Calu3 (cell line): ENCODE data around the gene ADCY6. TPM values are rescaled to one million over a fixed set of nuclear protein-coding genes. Genes with fewer than 3 reads are reported as not detected.

Experiments
- BruUV-seq: library from RNA; stranded (reverse); fragments of 400-500 nt; replicated peaks from 2 replicates; lab custom pipeline; 2021; lab: Mats Ljungman, UMichigan
- CTCF ChIA-PET: fragments of 300-600 bp; sonication (Branson Sonifier 250); formaldehyde crosslinking; loops from one replicate; lab custom pipeline; 2022; ENCODE audit warnings: antibody characterized with exemption; lab: Charles Lee
- DNase-seq: peaks from one replicate; pipeline ENCODE4 v3.0.0; 2022
- H3K27ac Mint-ChIP-seq: one replicate; pipeline ENCODE4 v1.8.0; 2022; ENCODE audit warnings: mixed read lengths; ENCODE audit not compliant: unreplicated experiment
- H3K27me3 Mint-ChIP-seq: one replicate; pipeline ENCODE4 v1.8.0; 2022; ENCODE audit warnings: mixed read lengths; ENCODE audit not compliant: unreplicated experiment
- H3K36me3 Mint-ChIP-seq: one replicate; pipeline ENCODE4 v1.8.0; 2022; ENCODE audit warnings: mild to moderate bottlenecking, moderate library complexity, mixed read lengths; ENCODE audit not compliant: insufficient read depth, unreplicated experiment
- H3K4me1 Mint-ChIP-seq: one replicate; pipeline ENCODE4 v1.8.0; 2022; ENCODE audit warnings: mild to moderate bottlenecking, low read depth, mixed read lengths; ENCODE audit not compliant: unreplicated experiment
- H3K4me3 Mint-ChIP-seq: one replicate; pipeline ENCODE4 v1.8.0; 2022; ENCODE audit warnings: mild to moderate bottlenecking, low read depth, moderate library complexity, mixed read lengths; ENCODE audit not compliant: unreplicated experiment
- H3K9me3 Mint-ChIP-seq: one replicate; pipeline ENCODE4 v1.8.0; 2022; ENCODE audit warnings: low read depth, mixed read lengths; ENCODE audit not compliant: unreplicated experiment
- CTCF ChIP-seq: fragments of 200-600 bp; IDR thresholded peaks from one replicate; pipeline ENCODE4 v1.8.0; 2022; ENCODE audit warnings: antibody characterized with exemption; ENCODE audit not compliant: unreplicated experiment
- intact Hi-C: fragments of 100-400 bp; cut with micrococcal nuclease; formaldehyde crosslinking; loops from one replicate; pipeline ENCODE4 v1.10.0; 2022; ENCODE audit not compliant: unreplicated experiment
- total RNA-seq: library from RNA; stranded (reverse); gene quantifications from 2 replicates; pipeline ENCODE4 v1.2.3, GENCODE V29; 2022

Gene ADCY6
- total RNA-seq, 1 experiment from 2014 or later = 42.9 TPM

DNA sequence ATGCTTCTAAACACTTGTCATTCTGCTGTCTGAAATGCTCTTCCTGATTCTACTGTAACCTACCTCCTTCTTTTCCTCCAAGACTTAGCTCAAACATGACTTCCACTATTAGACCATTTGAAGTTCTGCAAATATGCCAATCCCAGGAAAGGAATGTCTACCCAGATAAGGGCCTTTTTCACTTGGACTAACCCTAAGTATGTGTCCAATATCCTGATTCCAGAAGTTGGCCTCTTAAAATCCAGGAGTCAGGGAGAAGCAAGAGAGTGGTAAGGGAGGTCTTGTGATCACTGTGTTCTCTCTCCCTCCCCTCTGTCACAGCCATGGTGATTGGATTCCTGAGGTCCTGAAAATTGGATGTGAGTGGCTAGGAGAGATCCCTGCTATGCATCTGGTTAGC lies 30.2 kb downstream of the ADCY6 start:
- DNase-seq = no peak
- no peak overlapping the region for H3K4me3 Mint-ChIP-seq
- no peak for TF ChIP-seq CTCF
- H3K27ac Mint-ChIP-seq = no peak overlapping the region
- CTCF ChIA-PET = interaction anchor here (1.0 kb wide), 1 partner anchor 31 kb away, joined by 5 read pairs; the partner anchor contains the start of gene ADCY6
- no peaks in the 10 kb centered on the region for H3K9me3 Mint-ChIP-seq
- H3K27me3 Mint-ChIP-seq = no peaks in the 10 kb centered on the region
- H3K36me3 Mint-ChIP-seq = no peaks in the 10 kb centered on the region
- intact Hi-C loops = no loop called here
- no TSS peak for BruUV-seq
- H3K4me1 Mint-ChIP-seq = peaks cover 11% of the 10 kb centered on the region

- intact Hi-C loops = no loop called here
- CTCF ChIA-PET = interaction anchor here (1.0 kb wide), 1 partner anchor 31 kb away, joined by 5 read pairs; the partner anchor contains the start of gene ADCY6
These were observed 30.7 kb downstream of the ADCY6 start for GRCh38 chr12:48758186-48758585.

GRCh38 chr12:48750769-48751356 lies 38.0 kb downstream of the ADCY6 start:
- Mint-ChIP-seq H3K4me3 (no peak overlapping the region), H3K27me3 (peaks cover 16% of the 10 kb centered on the region)
- intact Hi-C loops = no loop called here

More at GRCh38 chr12:48758186-48758585, 30.7 kb downstream of the ADCY6 start:
- H3K27ac Mint-ChIP-seq = no peak overlapping the region
- H3K4me3 Mint-ChIP-seq = no peak overlapping the region
- no peaks in the 10 kb centered on the region for H3K36me3 Mint-ChIP-seq
- H3K9me3 Mint-ChIP-seq = no peaks in the 10 kb centered on the region
- no peak for DNase-seq
- no TSS peak for BruUV-seq
- H3K27me3 Mint-ChIP-seq = no peaks in the 10 kb centered on the region
- H3K4me1 Mint-ChIP-seq = peaks cover 11% of the 10 kb centered on the region
- no peak for TF ChIP-seq CTCF

DNA sequence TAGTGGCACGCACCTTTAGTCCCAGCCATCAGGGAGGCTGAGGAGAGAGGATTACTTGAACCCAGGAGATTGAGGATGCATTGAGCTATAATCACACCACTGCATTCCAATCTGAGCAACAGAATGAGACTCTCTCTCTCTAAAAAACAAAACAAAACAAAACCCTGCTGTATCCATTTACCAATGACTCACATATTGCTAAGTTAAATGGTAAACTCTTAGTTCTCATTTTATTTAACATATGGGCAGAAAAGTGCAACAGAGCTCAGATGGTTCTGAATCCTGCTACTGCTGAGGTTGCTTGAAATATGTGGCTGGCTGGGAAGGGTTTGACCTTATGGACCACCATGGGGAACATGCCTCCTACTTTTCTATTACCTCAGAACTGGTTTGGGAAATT lies 38.7 kb downstream of the ADCY6 start:
- no peak for TF ChIP-seq CTCF
- Mint-ChIP-seq H3K4me3 (no peak overlapping the region), H3K27ac (no peak overlapping the region), H3K9me3 (no peaks in the 10 kb centered on the region), H3K4me1 (peaks cover 8% of the 10 kb centered on the region), H3K36me3 (no peaks in the 10 kb centered on the region), H3K27me3 (peaks cover 16% of the 10 kb centered on the region)
- no peak for DNase-seq
- CTCF ChIA-PET = no interaction called here
- no TSS peak for BruUV-seq
- intact Hi-C loops = no loop called here

More at GRCh38 chr12:48750769-48751356, 38.0 kb downstream of the ADCY6 start:
- no peaks in the 10 kb centered on the region for H3K36me3 Mint-ChIP-seq
- H3K4me1 Mint-ChIP-seq = peaks cover 8% of the 10 kb centered on the region
- no peak overlapping the region for H3K27ac Mint-ChIP-seq
- CTCF ChIA-PET = no interaction called here
- BruUV-seq = no TSS peak
- no peaks in the 10 kb centered on the region for H3K9me3 Mint-ChIP-seq
- no peak for DNase-seq
- no peak for TF ChIP-seq CTCF
